Sigmoid colon (tissue), 7 donors: Measurements from ENCODE around the gene PLPP4. TPM values are rescaled to one million over a fixed set of nuclear protein-coding genes. Genes with fewer than 3 reads are reported as not detected.

Experiments used
- DNase-seq: peaks from one replicate; pipeline ENCODE4 v3.0.0-alpha.2; 2019
- H3K27ac ChIP-seq, 4 donors: fragments of 200-600 bp; sonication (generic); one replicate each; pipeline ENCODE4 v1.5.1; 2016 to 2019; ENCODE audit warnings: mild to moderate bottlenecking in 1 of 4
- H3K27me3 ChIP-seq, 3 donors: fragments of 200-600 bp; sonication (generic); one replicate each; pipeline ENCODE4 v1.5.1; 2019; ENCODE audit warnings: mild to moderate bottlenecking in 1 of 3
- H3K36me3 ChIP-seq, 4 donors: fragments of 200-600 bp; sonication (generic); one replicate each; pipeline ENCODE4 v1.5.1; 2016 to 2019
- H3K4me1 ChIP-seq, 4 donors: fragments of 200-600 bp; sonication (generic); one replicate each; pipeline ENCODE4 v1.5.1; 2017 to 2019
- H3K4me3 ChIP-seq, 4 donors: fragments of 200-600 bp; sonication (generic); one replicate each; pipeline ENCODE4 v1.5.1; 2017 to 2019; ENCODE audit warnings: mild to moderate bottlenecking in 2 of 4, moderate library complexity in 1 of 4
- H3K9me3 ChIP-seq, 4 donors: fragments of 200-600 bp in 3 of 4; sonication (generic) in 3 of 4; one replicate each; pipeline versions ENCODE4 v1.5.1 to v1.6.1; 2013 to 2019
- CTCF ChIP-seq, 4 experiments: fragments of 450-650 bp in 3 of 4; fragments of 200-600 bp in 1 of 4; IDR thresholded peaks; one replicate each; pipeline ENCODE4 v1.5.1; 2016 to 2019; ENCODE audit warnings: antibody characterized with exemption in 4 of 4, mild to moderate bottlenecking in 3 of 4, moderate library complexity in 2 of 4
- EP300 ChIP-seq, 4 donors: sonication (generic); formaldehyde crosslinking; IDR thresholded peaks; one replicate each; pipeline ENCODE4 v1.6.1; 2017; ENCODE audit warnings: antibody characterized with exemption in 4 of 4
- POLR2A ChIP-seq, 2 donors: fragments of 450-650 bp; IDR thresholded peaks; one replicate each; pipeline ENCODE4 v1.6.1; 2016; ENCODE audit warnings: antibody characterized with exemption in 2 of 2, mild to moderate bottlenecking in 2 of 2, moderate library complexity in 2 of 2
- POLR2AphosphoS5 ChIP-seq, 4 donors: sonication (generic); formaldehyde crosslinking; IDR thresholded peaks; one replicate each; pipeline ENCODE4 v1.6.1; 2017; ENCODE audit warnings: antibody characterized with exemption in 4 of 4
- WGBS, 2 donors: extraction: QIAGEN DNeasy Blood & Tissue Kit; methylation state at CpG; one replicate each; pipeline ENCODE4 v1.1.7; 2013; 5-methylcytosine and 5-hydroxymethylcytosine counted together
- intact Hi-C: fragments of 100-400 bp; cut with DNase I; formaldehyde crosslinking; loops from one replicate; pipeline ENCODE4 v1.15.1; 2023
- polyA plus RNA-seq, 3 donors: library from polyadenylated mRNA; stranded (reverse); fragments of 200-250 nt; gene quantifications; one replicate each; pipeline ENCODE4 v1.2.3, GENCODE V29; 2013
- total RNA-seq, 4 donors: library from RNA; depleted of rRNA; stranded (reverse); fragments of >200 nt; gene quantifications; one replicate each; pipeline ENCODE4 v1.1.0, GENCODE V29; 2016
- donor health status: healthy with polysubstance abuse.
- donor health status: Bipolar disorder and iron deficiency.
- donor health status: healthy.

The PLPP4 gene
- total and polyA plus RNA-seq, 7 donors = 0.96 to 3.2 (median 2.6) TPM; not detected in 2

GRCh38 chr10:120426306-120426705 lies 30.7 kb upstream of the PLPP4 start:
- H3K4me3 ChIP-seq = no peak overlapping the region
- no peak overlapping the region for H3K27ac ChIP-seq
- no peaks in the 10 kb centered on the region for H3K4me1 ChIP-seq
- no peak for DNase-seq
- TF ChIP-seq POLR2A (IDR thresholded peaks at IDR 0.05) = no peak
- no peak for TF ChIP-seq POLR2AphosphoS5 (IDR thresholded peaks at IDR 0.05)
- no peak for TF ChIP-seq EP300 (IDR thresholded peaks at IDR 0.05)
- TF ChIP-seq CTCF (IDR thresholded peaks at IDR 0.05) = no peak
- no peaks in the 10 kb centered on the region for H3K9me3 ChIP-seq
- 84 to 85% methylated on average over 3 of the region's 3 CpGs for WGBS, 2 donors
- intact Hi-C loops = no loop called here
- H3K27me3 ChIP-seq = no peaks in the 10 kb centered on the region
- H3K36me3 ChIP-seq = no peaks in the 10 kb centered on the region

GRCh38 chr10:120428754-120429153 lies 28.3 kb upstream of the PLPP4 start:
- Histone ChIP-seq H3K27ac (no peak overlapping the region), H3K9me3 (no peaks in the 10 kb centered on the region), H3K4me1 (no peaks in the 10 kb centered on the region), H3K4me3 (no peak overlapping the region), H3K36me3 (no peaks in the 10 kb centered on the region), H3K27me3 (peaks cover 0 to 4% (median 0%) of the 10 kb centered on the region in 3 donors)
- WGBS, 2 donors = 76 to 78% methylated on average over 5 of the region's 5 CpGs
- TF ChIP-seq POLR2AphosphoS5 (IDR thresholded peaks at IDR 0.05) (no peak), EP300 (IDR thresholded peaks at IDR 0.05) (no peak), POLR2A (IDR thresholded peaks at IDR 0.05) (no peak), CTCF (IDR thresholded peaks at IDR 0.05) (no peak)
- intact Hi-C loops = no loop called here
- DNase-seq = no peak

- intact Hi-C loops = no loop called here
- 65 to 75% methylated on average over 5 of the region's 5 CpGs for WGBS, 2 donors
- peaks cover 0 to 4% (median 0%) of the 10 kb centered on the region in 3 donors for H3K27me3 ChIP-seq
Observed at GRCh38 chr10:120429395-120429794, 27.6 kb upstream of the PLPP4 start.

GRCh38 chr10:120431251-120431651 lies 25.8 kb upstream of the PLPP4 start:
- TF ChIP-seq POLR2A (IDR thresholded peaks at IDR 0.05) = no peak
- TF ChIP-seq CTCF (IDR thresholded peaks at IDR 0.05) = no peak
- TF ChIP-seq POLR2AphosphoS5 (IDR thresholded peaks at IDR 0.05) = no peak
- no peak for TF ChIP-seq EP300 (IDR thresholded peaks at IDR 0.05)
- no peak for DNase-seq
- Histone ChIP-seq H3K4me3 (no peak overlapping the region), H3K4me1 (no peaks in the 10 kb centered on the region), H3K27me3 (peaks cover 0 to 4% (median 0%) of the 10 kb centered on the region in 3 donors), H3K36me3 (no peaks in the 10 kb centered on the region), H3K9me3 (no peaks in the 10 kb centered on the region), H3K27ac (no peak overlapping the region)
- 60 to 82% methylated on average over 8 of the region's 8 CpGs for WGBS, 2 donors
- intact Hi-C loops = no loop called here

More at GRCh38 chr10:120429395-120429794, 27.6 kb upstream of the PLPP4 start:
- Histone ChIP-seq H3K27ac (no peak overlapping the region), H3K4me1 (no peaks in the 10 kb centered on the region), H3K36me3 (no peaks in the 10 kb centered on the region), H3K4me3 (no peak overlapping the region), H3K9me3 (no peaks in the 10 kb centered on the region)
- DNase-seq = no peak
- TF ChIP-seq POLR2A (IDR thresholded peaks at IDR 0.05) (no peak), POLR2AphosphoS5 (IDR thresholded peaks at IDR 0.05) (no peak), EP300 (IDR thresholded peaks at IDR 0.05) (no peak), CTCF (IDR thresholded peaks at IDR 0.05) (no peak)

GRCh38 chr10:120432209-120432608 lies 24.8 kb upstream of the PLPP4 start:
- Histone ChIP-seq H3K36me3 (no peaks in the 10 kb centered on the region), H3K27me3 (peaks cover 0 to 4% (median 0%) of the 10 kb centered on the region in 3 donors), H3K27ac (no peak overlapping the region), H3K4me1 (no peaks in the 10 kb centered on the region), H3K4me3 (no peak overlapping the region), H3K9me3 (no peaks in the 10 kb centered on the region)
- no peak for TF ChIP-seq CTCF (IDR thresholded peaks at IDR 0.05)
- no peak for TF ChIP-seq EP300 (IDR thresholded peaks at IDR 0.05)
- no peak for TF ChIP-seq POLR2AphosphoS5 (IDR thresholded peaks at IDR 0.05)
- TF ChIP-seq POLR2A (IDR thresholded peaks at IDR 0.05) = no peak
- intact Hi-C loops = no loop called here
- 75 to 80% methylated on average over 3 of the region's 3 CpGs for WGBS, 2 donors
- DNase-seq = no peak
